Nephron progenitor cell (in vitro differentiated cells): ENCODE results near the gene NPAS4.
"Not testable (repeated sequence)": the region's sequence is repeated elsewhere in the genome, so short reads cannot be mapped to it uniquely, and the experiment has no call there.

Experiments
- DNase-seq: peaks from one replicate; pipeline ENCODE4 v3.0.0; 2021
- H3K27ac Mint-ChIP-seq: 2 replicates; pipeline ENCODE4 v1.8.0; 2021; ENCODE audit warnings: mild to moderate bottlenecking, moderate library complexity, mixed read lengths
- H3K27me3 Mint-ChIP-seq: 2 replicates; pipeline ENCODE4 v1.8.0; 2021; ENCODE audit warnings: mild to moderate bottlenecking, low read depth, mixed read lengths; ENCODE audit not compliant: poor library complexity
- H3K36me3 Mint-ChIP-seq: 2 replicates; pipeline ENCODE4 v1.8.0; 2021; ENCODE audit warnings: low read depth, mixed read lengths
- H3K4me1 Mint-ChIP-seq: 2 replicates; pipeline ENCODE4 v1.8.0; 2021; ENCODE audit warnings: mixed read lengths
- H3K4me3 Mint-ChIP-seq: 2 replicates; pipeline ENCODE4 v1.8.0; 2021; ENCODE audit warnings: mild to moderate bottlenecking, moderate library complexity, mixed read lengths
- H3K9me3 Mint-ChIP-seq: 2 replicates; pipeline ENCODE4 v1.8.0; 2021; ENCODE audit warnings: mild to moderate bottlenecking, moderate library complexity, mixed read lengths
- CTCF ChIP-seq: fragments of 200-600 bp; sonication (generic); IDR thresholded peaks from 2 replicates; pipeline ENCODE4 v1.5.0; 2021; ENCODE audit warnings: antibody characterized with exemption

The NPAS4 gene

GRCh38 chr11:66432597-66432996 is 11.8 kb downstream of the NPAS4 start:
- no peak for TF ChIP-seq CTCF
- DNase-seq, result no peak
- H3K9me3 Mint-ChIP-seq, result no peaks in the 10 kb centered on the region

GRCh38 chr11:66437979-66438503 is 17.2 kb downstream of the NPAS4 start:
- no peak for DNase-seq
- TF ChIP-seq CTCF, result no peak
- peak overlapping the region; percentile 96 for H3K4me3 Mint-ChIP-seq
- peaks cover 30% of the 10 kb centered on the region for H3K36me3 Mint-ChIP-seq
- H3K4me1 Mint-ChIP-seq, result peaks cover 13% of the 10 kb centered on the region
- peak overlapping the region; percentile 49 for H3K27ac Mint-ChIP-seq
- peaks cover 4% of the 10 kb centered on the region for H3K27me3 Mint-ChIP-seq
- peaks cover 3% of the 10 kb centered on the region for H3K9me3 Mint-ChIP-seq

More at GRCh38 chr11:66432597-66432996, 11.8 kb downstream of the NPAS4 start:
- peaks cover 5% of the 10 kb centered on the region for H3K4me1 Mint-ChIP-seq
- no peaks in the 10 kb centered on the region for H3K27me3 Mint-ChIP-seq
- H3K27ac Mint-ChIP-seq, result no peak overlapping the region
- peaks cover 40% of the 10 kb centered on the region for H3K36me3 Mint-ChIP-seq
- H3K4me3 Mint-ChIP-seq, result no peak overlapping the region

GRCh38 chr11:66438504-66439466 is 17.9 kb downstream of the NPAS4 start, which contains the start of gene MRPL11:
Gene MRPL11 (minus strand): TSS chr11:66438848. CDS start chr11:66438754, 94 bp downstream.
- peak; percentile 48 for TF ChIP-seq CTCF
- H3K9me3 Mint-ChIP-seq, result peaks cover 10% of the 10 kb centered on the region
- peaks cover 6% of the 10 kb centered on the region for H3K27me3 Mint-ChIP-seq
- DNase-seq, result peak; percentile 89
- peak within 1 kb of the TSS; percentile 99 for H3K27ac Mint-ChIP-seq
- peaks cover 13% of the 10 kb centered on the region for H3K4me1 Mint-ChIP-seq
- peaks cover 26% of the 10 kb centered on the region for H3K36me3 Mint-ChIP-seq
- H3K4me3 Mint-ChIP-seq, result peak within 1 kb of the TSS; percentile 96

- H3K27me3 Mint-ChIP-seq, H3K4me3 Mint-ChIP-seq, DNase-seq, H3K27ac Mint-ChIP-seq: not testable (repeated sequence)
- H3K36me3 Mint-ChIP-seq, result peaks cover 19% of the 10 kb centered on the region
- peaks cover 13% of the 10 kb centered on the region for H3K4me1 Mint-ChIP-seq
- peaks cover 17% of the 10 kb centered on the region for H3K9me3 Mint-ChIP-seq
These were observed 19.5 kb downstream of the NPAS4 start for GRCh38 chr11:66440101-66440939.

- DNase-seq, H3K4me3 Mint-ChIP-seq, H3K27ac Mint-ChIP-seq, H3K27me3 Mint-ChIP-seq: not testable (repeated sequence)
- Mint-ChIP-seq H3K9me3 (peaks cover 17% of the 10 kb centered on the region), H3K36me3 (peaks cover 13% of the 10 kb centered on the region), H3K4me1 (peaks cover 13% of the 10 kb centered on the region)
These were observed 20.1 kb downstream of the NPAS4 start for GRCh38 chr11:66440940-66441282.

- no peaks in the 10 kb centered on the region for H3K4me1 Mint-ChIP-seq
- DNase-seq, result no peak
- no peaks in the 10 kb centered on the region for H3K36me3 Mint-ChIP-seq
- peaks cover 24% of the 10 kb centered on the region for H3K27me3 Mint-ChIP-seq
- no peak overlapping the region for H3K4me3 Mint-ChIP-seq
- no peak for TF ChIP-seq CTCF
- H3K27ac Mint-ChIP-seq, result no peak overlapping the region
- peaks cover 17% of the 10 kb centered on the region for H3K9me3 Mint-ChIP-seq
These were observed 22.8 kb downstream of the NPAS4 start for GRCh38 chr11:66443602-66444001.
